ENCODE measurements around the gene RASGRF2.
"Not testable (repeated sequence)": the region's sequence is repeated elsewhere in the genome, so short reads cannot be mapped to it uniquely, and the experiment has no call there.

The RASGRF2 gene

GRCh38 chr5:81077105-81077504, 116.9 kb downstream of the RASGRF2 start:
- no peak for DNase-seq

- DNase-seq: no peak
These were observed 118.8 kb downstream of the RASGRF2 start for GRCh38 chr5:81078930-81079329.

GRCh38 chr5:81080809-81081460, 120.8 kb downstream of the RASGRF2 start:
- DNase-seq: no peak

- no peak for DNase-seq
These were observed 121.3 kb downstream of the RASGRF2 start for GRCh38 chr5:81081461-81081835.

GRCh38 chr5:81086881-81087281, 126.7 kb downstream of the RASGRF2 start:
- no peak for DNase-seq

- DNase-seq: no peak
These were observed 131.0 kb downstream of the RASGRF2 start for GRCh38 chr5:81091199-81091598.

GRCh38 chr5:81093536-81094196, 133.5 kb downstream of the RASGRF2 start:
- DNase-seq: no peak

- DNase-seq: no peak
These were observed 135.7 kb downstream of the RASGRF2 start for GRCh38 chr5:81095835-81096234.

- no peak for DNase-seq
These were observed 137.6 kb downstream of the RASGRF2 start for GRCh38 chr5:81097713-81098112.

- no peak for DNase-seq
These were observed 145.2 kb downstream of the RASGRF2 start for GRCh38 chr5:81105261-81105877.

GRCh38 chr5:81115261-81115660, 155.1 kb downstream of the RASGRF2 start:
- DNase-seq: no peak

- no peak for DNase-seq
These were observed 157.4 kb downstream of the RASGRF2 start for GRCh38 chr5:81117566-81117965.

GRCh38 chr5:81121273-81121672, 161.1 kb downstream of the RASGRF2 start:
- DNase-seq: no peak

GRCh38 chr5:81121836-81122630, 161.9 kb downstream of the RASGRF2 start:
- DNase-seq: no peak

GRCh38 chr5:81124689-81125088, 164.5 kb downstream of the RASGRF2 start:
- not testable (repeated sequence) for DNase-seq

GRCh38 chr5:81125959-81126358, 165.8 kb downstream of the RASGRF2 start:
- no peak for DNase-seq

- DNase-seq: no peak
These were observed 168.3 kb downstream of the RASGRF2 start for GRCh38 chr5:81128416-81128815.

GRCh38 chr5:81132381-81132780, 172.2 kb downstream of the RASGRF2 start:
- no peak for DNase-seq

GRCh38 chr5:81134066-81134465, 173.9 kb downstream of the RASGRF2 start:
- no peak for DNase-seq

GRCh38 chr5:81134566-81134965, 174.4 kb downstream of the RASGRF2 start:
- DNase-seq: no peak

GRCh38 chr5:81136557-81136956, 176.4 kb downstream of the RASGRF2 start:
- no peak for DNase-seq

GRCh38 chr5:81137833-81138232, 177.7 kb downstream of the RASGRF2 start:
- no peak for DNase-seq

- no peak for DNase-seq
These were observed 180.3 kb downstream of the RASGRF2 start for GRCh38 chr5:81140441-81140840.

GRCh38 chr5:81140943-81141342, 180.8 kb downstream of the RASGRF2 start:
- DNase-seq: no peak
